Activated T-cell treated with anti-CD3 and anti-CD28 coated beads, Interleukin-2, amount 50 U/mL, for 48 hours (primary cell): ENCODE results near the gene POMGNT2.

Experiments
- DNase-seq, 2 experiments: peaks; one replicate each; pipeline ENCODE4 v3.0.0-alpha.2; 2020

The POMGNT2 gene

DNA sequence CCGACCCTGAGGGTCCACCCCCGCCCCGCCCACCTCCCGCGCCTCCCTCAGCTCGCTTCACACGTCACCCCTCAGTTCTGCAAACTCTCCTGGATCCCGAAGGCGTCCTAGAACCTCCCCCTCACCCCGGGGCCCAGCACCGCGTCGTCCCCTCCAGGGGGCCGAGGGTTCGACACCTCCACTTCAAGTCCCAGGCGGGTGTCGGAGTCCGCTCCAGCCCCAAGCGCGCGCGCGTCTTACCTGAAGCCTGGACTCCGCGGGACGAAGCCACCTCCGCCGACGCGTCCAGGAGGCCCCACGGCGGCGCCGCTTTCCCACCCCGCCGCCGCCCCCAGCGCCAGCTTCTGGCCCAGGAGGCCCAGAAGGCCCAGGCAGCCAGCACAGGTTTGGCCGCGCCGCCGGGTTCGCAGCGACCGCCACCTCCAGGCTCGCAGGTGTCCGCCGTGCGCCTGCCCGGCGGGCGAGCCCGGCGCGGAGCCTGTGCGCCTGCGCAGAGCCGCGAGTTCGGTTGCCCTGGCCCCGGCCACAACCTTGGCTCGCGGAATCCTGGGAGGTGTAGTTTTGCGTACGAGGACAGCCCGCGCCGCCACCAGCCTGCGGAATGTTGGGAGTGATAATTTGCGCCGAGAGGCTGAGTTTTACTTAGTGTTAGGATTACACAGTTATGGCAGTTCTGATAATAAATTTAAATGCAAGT is at the start of gene POMGNT2:
Gene POMGNT2, minus strand, starts transcription at position 484 of the 697 bp plus-strand sequence. CDS start 24,648 bp downstream, outside the sequence.
- peak; percentile 88 to 92 for DNase-seq

DNA sequence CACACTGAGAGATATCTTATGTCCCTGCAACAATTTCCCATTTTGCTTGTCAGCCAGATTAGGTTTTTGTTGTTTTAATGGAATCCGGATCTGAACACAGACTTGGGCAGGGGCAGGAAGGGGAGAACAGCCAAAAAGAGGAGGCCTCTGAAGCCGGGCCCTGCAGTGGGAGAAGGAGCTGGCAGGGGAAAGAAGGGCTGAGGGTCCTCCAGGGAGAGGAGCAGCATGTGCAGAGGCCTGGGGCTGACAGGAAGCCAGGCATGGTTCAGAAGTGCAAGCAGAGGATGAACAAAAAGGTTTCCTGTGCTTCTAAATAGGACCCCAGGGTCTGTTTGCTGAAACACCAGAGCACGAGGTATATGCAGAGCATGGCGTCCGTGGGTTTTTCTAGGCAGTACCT is 49.1 kb upstream of the POMGNT2 start:
- no peak for DNase-seq

DNA sequence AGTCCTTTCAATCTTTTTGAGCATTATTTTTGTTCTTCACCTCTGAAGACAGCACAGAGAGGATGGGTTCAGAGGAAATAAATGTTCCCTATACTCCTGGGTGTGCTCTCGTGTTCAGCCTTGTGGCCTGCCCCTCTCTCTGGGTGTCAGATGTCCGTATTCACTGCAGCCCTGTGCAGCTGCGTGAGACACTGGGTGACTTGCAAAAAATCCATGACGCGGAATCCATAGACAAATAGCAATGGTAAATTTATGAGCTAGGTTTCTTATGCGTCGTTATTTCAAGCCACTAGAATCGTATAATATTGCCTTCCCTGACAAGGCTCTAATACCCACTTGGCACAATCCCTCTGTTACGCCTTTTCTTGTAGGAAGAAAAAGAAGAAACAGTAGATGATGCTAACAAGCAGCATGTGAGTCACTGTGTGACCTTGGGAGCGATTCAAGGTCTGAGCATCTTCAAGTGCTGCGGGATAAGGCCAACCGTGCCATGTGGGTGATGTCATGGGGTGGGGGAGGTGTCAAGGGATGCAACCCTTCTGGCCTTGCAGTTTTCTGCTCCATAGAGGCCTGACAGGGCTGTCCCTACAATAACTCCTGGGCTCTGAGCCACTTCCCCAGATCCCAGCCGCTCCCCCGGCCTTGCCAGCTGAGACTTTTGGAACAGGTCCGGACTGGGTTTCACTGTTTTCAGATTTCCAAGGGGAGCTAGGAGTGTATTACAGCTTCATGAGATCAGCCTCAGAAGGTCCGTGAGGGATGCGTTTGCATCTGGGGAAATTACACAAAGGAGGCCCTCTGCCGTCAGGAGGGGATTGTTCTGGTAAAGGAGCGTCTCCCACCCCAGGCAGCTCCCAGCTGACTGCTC is 47.6 kb upstream of the POMGNT2 start:
- DNase-seq: no peak

DNA sequence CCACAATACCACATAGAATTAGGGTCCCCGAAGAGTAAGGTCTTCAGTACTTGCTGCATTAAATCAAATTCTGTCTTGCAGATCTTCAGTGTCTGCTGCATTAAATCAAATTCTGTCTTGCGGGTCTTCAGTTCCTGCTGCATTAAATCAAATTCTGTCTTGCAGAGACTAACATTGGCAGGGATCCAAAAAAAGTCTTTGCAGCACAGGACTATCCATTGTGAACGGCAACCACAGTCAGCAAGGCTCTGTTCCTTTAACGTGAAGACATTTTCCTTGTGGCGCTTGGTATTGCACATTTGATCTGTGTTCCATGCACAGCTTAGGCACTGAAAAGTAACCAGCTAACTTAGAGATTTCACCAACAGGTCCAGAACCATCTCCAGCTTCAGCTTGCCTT is 46.8 kb upstream of the POMGNT2 start:
- no peak for DNase-seq

DNA sequence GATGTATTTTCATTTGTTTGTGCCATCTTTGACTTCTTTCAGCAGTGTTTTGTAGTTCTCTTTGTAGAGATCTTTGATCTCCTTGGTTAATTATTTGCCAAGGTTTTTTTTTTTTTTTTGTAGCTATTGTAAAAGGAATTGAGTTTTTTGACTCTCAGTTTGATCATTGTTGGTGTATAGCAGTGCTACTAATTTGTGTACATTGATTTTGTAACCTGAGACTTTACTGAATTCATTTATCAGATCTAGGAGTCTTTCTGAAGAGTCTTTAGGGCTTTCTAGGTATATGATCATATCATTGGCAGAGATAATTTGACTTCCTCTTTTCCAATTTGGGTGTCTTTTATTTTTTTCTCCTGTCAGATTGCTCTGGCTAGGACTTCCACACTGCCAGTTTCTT is 42.2 kb upstream of the POMGNT2 start:
- no peak for DNase-seq

DNA sequence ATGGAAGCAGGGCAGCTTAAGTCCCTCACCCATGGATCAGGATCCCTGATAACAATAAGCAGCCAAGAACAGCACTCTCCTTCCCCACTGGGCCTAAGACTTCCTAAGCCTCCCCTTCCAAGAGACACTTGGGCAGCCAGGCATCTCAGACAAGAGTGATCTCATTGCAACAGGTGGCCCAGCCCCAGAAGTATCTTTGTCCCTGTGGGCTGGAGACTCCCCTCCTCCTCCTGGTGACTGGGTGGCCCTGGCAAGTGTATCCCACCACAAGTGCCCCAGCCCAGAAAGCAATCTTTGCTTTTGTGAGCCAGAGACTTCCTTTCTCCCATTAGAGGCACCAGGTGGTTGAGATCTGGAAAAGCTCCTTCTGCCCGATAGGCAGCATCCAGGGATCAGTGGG is 40.7 kb upstream of the POMGNT2 start:
- no peak for DNase-seq

DNA sequence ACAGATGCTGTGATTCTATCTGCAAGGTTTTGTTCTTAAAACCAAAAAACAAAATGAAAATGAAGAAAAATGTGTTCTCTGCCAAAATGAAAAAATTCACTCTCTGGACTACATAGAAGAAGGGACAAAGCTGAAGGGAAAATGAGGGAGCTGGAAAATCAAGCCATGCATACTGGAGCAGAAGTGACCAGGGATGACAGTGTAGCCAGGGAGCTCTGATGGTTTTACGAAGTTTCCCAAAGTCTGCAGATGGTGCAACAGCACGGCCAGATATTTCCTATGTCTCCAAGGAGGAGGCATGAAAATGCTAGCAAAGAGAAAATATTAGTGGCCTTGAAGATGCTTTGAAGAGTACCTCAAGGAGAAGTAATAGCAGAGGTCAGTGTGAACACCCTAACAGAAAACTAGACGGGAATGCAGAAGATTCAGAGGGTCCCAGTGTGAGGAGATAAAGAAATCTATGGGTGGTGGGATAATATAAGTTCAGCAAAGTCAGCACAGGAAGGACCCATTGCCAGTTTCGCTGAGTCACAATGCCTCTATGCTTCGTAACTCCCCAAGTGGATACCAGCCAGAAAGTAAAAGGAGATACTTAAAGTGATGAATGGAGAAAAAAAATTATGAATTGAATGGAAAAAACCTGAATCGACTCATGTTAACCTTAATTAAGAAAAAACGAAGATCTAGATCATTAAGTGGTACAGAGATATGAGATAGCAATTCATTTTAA is 39.0 kb upstream of the POMGNT2 start:
- no peak for DNase-seq

DNA sequence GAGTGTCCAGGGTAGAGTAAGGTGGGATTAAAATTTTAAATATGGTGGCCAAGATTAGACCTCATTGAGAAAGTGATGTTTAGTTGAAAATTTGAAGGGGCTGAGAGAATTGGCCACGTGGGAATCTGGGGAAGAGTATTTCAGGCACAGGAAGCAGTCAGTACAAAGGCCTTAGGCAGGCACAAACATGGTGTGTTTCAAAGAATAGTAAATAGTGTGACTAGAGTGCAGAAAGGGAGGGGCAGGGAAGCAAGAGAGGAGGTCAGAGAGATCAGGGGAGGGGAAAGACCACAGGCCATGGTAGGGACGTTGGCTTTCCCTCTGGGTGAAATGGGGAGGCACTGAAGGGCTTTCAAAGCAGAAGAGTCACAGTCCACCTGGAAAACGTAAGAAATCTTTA is 36.6 kb upstream of the POMGNT2 start:
- DNase-seq: no peak

DNA sequence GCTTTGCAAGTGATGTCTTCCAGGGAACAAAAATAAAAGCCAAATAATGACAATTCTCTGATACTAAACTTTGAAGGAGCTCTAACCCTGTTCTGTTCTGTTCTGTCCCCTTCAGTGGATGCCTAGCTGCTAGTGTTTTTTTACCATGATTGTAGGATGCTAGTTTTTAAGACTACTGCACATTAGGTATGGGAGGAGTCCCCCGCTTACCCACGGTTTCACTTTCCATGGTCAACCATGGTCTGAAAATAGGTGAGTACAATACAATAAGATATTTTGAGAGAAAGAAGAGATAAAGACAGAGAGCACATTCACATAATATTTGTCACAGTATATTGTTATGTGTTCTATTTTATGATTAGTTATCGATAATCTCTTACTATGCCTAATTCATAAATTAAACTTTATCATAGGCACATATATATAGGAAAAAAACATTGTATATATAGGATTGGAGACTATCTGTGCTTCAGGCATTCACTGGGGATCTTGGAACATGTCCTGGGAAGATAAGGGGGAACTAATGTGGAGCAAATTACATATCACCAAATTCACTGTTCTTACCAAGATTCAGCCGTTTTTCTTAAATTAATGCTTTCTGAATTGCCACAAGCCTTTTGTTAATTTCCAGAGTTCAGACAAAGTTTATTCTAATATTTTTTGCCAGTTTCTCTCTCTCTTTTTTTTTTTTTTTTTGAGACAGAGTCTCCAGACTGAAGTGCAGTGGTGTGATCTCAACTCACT is 32.8 kb upstream of the POMGNT2 start:
- DNase-seq: no peak

DNA sequence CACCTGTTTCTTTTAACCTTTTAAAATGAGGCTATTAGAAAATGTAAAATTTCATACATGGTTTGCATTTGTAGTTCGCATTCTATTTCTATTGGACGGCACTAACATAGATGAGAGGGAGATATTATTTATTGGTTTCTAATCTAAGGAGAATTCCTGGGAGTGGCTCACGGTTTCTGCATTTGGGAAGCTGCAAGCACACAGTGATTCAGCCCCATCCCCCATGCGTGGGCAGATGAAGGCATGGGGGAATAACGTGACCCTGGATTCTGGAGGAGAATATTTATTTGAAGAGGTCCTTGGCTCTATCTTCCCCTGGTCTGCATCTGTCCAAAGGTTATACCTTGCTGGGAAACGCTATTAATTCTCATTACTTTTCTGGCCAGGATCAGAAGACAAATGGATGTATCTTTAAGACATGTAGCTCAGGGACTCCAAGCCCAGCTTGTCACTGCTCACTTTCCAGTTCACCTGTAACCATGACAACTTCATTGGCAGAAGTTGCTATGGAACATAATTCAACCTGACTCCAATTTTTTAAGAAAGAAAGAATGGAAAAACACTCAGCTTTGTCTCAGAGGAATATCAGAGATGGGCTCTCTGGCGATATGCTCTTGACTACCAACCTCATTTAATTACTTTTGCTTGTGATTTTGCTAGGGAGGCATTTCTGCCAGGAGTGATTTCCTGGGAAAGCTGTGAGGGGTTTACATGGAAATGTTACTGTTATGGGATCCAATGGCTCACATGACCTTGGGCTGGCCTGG is 27.2 kb upstream of the POMGNT2 start:
- DNase-seq: no peak

DNA sequence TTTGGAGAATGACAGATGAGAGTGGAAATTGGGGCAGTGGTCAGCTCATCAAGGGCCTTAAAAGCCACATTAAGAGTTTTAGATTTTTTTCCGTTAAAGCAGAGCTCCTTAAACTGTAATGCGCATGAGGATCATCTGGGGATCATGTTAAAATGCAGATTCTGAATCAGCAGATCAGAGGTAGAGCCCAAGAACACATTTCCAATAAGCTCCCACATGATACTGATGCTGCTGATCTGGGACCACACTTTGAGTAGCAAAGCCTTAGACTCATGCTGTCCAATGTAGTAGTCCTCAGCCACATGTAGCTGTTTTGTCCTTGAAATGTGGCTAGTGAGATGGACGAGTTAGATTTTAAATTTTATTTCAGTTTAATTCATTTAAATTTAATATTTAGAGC is 26.3 kb upstream of the POMGNT2 start:
- no peak for DNase-seq

DNA sequence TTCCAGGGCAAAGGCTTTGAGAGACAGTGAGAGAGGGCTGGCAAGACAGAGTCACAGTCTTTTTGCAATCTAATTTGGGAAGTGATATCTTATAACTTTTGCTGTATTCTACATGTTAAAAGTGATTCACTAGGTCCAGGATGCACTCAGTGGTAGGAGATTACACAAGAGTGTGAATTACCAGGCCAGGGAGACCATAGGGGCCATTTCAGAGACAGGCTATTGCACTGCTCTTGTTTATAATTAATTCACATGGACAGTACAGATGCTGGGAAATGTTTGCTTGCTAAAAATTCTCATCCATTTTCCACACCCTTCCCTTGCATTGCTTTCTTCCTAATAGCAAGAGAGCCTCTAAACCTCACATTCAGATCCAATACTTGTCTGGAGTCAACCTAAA is 22.6 kb upstream of the POMGNT2 start:
- no peak for DNase-seq

DNA sequence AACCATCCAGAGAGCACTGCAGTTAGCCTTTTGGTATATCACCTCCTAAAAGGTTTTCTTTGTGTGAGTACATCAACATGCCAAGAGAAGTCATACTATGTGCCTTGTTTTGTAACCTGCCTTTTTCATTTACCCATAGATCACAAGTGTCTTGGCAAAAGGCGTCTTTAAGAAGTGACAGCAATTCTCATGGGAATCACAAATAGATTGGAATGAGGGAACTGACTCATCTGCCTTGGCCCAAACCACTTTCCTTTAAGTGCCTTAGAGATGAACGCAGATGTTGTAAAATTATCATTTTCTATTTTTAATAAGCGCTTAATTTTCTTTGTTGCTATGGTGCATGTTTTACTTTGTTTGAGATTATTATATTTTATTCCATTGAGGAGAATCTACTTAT is 20.7 kb upstream of the POMGNT2 start:
- DNase-seq: no peak

DNA sequence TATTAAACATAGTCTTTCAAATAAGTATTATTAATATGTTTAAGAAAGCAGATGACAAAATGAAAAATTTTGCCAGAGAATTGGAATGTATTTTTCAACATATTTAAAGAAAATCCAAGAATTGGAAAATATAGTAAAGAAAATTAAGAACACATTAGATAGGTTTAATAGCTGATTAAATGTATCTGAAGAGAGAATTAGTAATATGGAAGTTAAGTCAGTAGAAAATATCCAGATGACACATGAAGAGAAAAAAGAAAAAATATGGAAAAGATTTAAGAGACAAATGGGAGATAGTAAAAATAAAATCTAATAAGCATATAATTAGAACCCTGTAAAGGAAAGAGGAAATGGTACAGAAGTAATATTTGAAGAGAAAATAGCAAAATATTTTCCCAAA is 18.0 kb upstream of the POMGNT2 start:
- DNase-seq: no peak

DNA sequence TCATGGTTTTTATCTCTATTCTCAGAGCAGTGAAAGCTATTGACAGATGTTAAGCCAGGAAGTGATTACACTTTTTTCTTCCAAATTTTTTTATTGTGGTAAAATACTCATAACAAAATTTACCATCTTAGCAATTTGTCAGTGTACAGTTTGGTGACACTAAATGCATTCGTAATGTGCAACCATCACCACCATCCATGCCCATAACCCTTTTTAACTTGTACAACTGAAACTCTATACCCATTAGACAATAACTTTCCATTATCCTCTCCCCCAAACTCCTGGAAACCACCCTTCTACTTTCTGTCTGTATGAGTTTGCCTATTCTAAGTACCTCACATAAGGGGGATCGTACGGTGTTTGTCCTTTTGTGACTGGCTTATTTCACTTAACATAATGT is 15.1 kb upstream of the POMGNT2 start:
- DNase-seq: no peak

DNA sequence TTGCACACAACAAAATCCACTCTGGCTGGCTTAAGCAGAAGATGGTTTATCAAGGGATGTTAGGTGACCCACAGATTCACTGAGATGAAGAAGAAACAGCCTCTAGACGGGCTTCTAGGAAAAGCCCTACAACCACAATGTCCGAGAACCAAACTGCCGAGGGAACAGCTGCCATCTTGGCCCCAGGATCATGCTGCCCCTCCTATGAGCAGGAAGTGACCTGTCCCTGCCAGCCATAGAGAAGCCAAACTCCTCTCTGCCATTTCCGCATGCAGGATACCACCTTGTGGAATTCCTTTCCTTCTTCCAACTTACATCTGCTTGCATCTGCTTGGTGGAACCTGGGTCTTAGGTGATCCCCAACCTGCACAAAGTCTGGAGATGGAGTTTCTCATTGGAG is 11.4 kb upstream of the POMGNT2 start:
- DNase-seq: no peak

DNA sequence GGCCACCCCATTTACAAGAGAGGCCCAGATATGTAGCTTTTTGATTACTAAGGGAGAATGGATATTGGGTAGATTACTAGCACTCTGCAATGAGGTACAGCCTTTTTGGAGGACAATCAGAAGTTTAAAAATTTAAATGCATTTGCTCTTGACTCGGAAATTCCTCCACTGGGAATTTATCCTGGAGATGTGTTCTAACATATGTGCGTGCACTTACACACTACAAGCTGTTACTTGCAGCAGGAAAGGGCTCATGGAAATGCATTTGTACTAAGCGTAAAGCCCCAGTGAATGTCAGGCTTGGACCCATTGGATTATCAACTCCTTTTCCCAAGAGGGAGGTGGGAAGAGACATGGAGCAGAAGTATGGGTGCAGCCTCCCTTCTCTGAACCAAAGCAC is 7.8 kb upstream of the POMGNT2 start:
- DNase-seq: no peak

DNA sequence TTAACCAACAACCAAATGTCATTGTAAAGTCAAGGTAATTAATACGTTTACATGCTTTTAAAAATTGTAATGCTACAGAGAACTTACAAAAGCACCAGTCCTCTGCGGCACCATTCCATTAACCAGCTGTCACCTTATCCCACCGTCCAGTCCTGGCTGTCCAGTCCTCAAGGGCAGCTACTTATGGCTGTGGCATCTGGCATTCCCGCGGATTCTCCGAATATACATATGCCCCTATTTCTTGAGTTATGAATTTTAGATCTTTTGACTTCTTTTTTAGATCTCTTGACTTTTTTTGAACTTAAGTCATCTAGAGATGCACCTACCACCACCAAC is 382 bp upstream of the POMGNT2 start:
- no peak for DNase-seq

DNA sequence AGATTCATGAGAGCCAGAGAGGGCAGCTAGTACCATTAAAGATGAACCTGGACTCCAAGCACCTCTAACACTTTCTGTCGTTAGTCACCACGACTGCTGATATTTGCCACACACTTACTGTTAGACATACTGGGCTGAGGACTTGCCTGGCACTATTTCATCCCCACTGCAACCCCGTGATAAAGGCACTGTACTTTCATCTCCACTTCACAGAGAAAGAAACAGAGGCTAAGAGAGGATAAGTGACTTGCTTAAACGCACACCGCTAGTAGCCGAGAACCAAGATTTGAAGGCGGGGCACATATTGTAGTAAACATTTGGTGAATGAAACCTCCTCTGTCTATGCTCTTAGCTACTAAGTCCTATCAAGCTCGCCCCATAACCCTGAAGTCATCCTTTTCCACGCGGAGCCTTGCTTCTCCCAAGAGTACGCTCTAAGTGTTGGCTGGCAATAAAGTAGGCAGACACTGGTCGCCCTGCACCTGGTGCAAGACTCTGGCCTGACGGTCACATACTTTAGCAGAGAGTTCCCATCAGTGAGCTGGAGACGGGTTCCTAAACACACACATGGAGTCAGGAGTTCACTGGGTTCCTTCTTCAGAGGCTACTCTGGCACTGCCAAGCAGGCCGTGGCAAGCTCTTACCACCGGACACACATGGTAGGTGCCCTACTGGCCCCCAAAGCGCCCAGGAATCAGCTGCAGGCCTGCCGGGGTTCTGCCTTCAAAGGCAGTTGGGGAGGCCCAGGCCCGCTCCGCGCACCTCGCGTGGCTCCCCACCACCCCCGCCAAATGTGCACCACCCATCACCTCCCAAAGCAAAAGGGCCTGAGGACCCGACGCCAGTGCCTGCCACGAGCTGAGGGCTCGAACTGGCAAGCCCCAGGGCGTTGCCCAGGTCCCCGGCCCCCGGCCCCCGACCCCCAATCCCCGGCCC is 951 bp downstream of the POMGNT2 start:
- DNase-seq: peak; percentile 40 to 56

DNA sequence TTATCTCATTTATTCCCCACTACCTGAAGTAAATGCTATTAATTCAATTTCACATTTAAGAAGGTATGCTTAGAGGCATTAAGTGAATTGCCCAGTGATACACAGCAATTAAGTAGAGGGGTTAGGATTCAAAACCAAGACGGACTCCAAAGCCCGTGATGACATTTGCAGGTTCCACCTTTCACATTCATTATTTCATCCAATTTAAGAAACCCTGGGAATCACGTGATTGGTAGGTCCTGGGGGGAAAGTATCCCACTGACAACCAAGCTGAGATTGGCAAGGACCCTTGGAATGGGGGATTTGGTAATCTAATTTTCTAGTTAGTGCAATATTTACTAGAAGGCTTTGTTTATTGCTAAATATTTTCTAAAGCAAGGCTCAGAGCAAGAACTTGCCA is 1.8 kb downstream of the POMGNT2 start:
- no peak for DNase-seq
